ENCODE measurements around the gene ATP8A2.
A peak's percentile ranks its signal among the peaks of the same experiment; 100 is the strongest.
"Not testable (repeated sequence)": the region's sequence is repeated elsewhere in the genome, so short reads cannot be mapped to it uniquely, and the experiment has no call there.

Gene ATP8A2

DNA sequence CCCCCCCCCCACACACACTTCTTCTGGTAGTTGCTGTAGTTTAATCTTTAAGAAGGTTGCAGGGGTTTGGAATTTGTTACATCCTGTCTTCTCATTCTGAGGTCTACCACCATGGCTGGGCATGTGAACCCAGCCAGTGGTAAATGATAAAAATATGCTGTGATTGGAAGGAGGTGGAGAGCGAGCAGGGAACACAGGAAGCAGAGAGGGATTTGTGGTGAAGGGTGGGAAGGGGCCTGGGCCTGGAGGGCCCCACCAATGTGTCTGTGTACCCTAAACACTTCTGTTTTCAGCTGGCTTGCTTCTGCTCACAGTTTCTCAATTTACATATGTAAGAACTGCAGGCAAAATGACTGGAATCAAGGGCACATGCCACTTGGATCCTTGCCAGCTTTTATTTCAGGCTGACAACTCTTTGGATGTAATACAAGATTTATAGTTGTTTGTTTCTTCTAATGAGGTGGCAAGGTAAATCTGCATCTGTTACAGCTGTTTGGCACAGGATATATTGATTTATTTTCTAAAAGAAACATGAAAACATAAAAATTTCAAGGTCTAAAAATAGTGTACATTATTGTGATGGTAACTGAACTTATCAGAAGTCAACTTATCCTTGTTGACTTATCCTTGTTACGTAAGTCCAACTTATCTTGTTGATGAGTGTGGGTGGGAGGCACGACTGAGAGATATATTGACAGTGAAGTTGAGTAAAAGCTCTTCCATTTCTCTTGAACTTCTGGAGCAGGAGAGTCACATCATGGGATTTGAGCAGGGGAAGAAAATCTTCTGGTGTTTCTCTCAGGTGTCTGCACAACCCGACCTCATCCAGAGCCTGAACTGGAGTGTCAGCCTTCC is 366.8 kb downstream of the ATP8A2 start:
- peak; percentile 1 to 5 for DNase-seq

DNA sequence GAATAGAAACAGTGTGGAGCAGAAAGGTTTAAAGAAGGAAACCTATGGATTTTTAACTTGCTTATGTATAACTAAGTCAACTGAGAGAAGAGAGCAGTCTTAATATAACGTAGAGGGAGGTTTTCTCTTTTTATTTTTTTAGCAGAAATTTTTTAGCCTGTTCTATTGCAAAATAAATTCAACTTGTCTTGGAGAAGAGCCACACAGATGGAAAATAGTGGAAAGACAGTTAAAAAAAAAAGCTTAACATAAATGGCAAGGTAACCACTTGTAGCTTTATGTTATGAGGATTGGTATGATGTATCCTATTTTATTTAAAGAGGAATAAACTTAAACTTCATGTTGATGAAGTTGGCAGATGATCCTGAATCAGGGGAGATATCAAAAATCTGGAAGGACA is 367.6 kb downstream of the ATP8A2 start:
- no peak for DNase-seq

DNA sequence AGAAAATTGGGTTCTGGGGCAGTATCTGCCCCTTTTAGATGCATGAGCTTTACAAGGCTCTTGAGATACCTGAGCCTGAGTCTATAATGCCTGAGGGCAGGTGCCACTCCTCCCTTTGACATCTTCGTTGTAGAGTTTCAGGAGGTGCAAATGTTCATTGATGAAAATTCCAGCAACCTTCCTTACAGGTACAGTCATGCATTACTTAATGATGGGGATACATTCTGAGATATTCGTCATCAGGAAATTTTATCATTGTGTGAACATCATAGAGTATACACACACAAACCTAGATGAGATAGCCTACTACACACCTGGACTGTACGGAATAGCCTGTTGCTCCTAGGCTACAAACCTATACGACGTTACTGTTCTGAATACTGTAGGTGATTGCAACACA is 370.0 kb downstream of the ATP8A2 start:
- DNase-seq: no peak

DNA sequence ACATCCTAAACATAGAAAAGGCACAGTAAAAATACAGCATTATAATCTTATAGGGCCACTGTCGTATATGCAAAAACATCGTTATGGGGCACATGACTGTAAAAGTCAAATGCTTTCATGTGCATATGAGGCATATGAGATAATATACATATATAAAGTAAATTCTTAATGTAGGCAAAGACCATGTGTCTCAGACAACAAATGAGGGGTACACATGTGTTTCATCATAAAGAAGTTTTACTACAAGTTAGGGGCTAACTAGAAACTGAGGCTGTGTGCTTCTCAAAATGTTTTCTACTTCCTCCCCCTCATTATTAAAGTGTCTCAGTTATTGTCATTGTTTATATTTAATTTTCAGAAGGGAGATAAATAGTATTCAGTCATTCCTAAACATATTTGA is 370.4 kb downstream of the ATP8A2 start:
- DNase-seq: no peak

DNA sequence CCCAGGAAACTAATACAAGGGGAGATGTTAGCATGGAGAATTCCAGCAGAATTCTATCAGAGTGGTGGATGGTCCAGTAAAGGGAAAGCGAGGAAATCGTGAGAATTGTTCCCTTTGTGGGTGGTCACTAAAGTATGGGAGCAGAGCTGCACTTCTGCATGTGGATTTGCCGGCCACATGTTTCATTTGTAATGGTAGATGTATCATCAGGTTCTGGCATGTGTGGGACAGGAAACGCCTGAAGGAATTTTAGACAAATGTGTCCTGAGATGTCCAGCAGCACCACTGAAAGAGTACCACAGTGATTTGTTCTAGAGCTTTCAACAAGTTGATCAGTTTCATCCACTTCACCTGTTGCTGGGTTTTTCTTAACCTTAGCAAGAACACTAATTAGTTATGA is 371.6 kb downstream of the ATP8A2 start:
- DNase-seq: no peak

DNA sequence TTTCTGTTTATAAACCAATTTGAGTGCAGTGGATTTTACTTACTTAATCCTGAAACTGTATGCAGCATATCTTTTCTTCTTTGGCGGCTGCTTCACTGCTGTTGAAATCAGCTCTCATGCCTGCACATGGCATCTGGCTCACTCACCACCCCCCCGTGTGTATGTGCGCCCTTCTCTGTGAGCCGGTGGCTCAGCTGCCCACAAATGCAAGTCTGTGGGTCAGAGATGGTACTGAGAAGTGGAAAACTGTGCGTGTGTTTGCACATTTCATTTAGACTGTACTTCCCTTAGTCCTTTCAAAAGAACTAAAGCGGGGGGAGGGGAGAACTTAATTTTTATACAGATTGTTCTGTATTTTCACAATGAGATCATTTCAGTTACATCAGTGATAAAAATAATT is 372.4 kb downstream of the ATP8A2 start:
- no peak for DNase-seq

DNA sequence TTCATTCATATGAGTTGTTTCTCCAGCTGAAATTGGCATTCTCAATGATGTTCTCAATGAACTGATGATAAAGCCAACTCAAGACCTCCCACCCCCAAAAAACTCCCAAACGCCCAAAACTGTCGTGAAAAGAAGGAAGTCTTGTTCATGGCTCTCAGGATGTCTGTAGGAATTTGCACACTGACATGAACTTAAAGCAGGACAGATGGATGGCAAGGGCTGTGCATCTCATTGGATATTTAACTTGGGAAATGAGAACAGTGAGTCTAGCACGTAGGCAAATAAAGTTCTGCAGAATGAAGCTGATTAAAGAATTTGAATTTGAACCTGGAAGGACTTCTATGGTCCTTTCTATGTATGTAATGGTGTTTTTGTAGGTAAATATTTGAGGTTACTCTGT is 374.4 kb downstream of the ATP8A2 start:
- no peak for DNase-seq

DNA sequence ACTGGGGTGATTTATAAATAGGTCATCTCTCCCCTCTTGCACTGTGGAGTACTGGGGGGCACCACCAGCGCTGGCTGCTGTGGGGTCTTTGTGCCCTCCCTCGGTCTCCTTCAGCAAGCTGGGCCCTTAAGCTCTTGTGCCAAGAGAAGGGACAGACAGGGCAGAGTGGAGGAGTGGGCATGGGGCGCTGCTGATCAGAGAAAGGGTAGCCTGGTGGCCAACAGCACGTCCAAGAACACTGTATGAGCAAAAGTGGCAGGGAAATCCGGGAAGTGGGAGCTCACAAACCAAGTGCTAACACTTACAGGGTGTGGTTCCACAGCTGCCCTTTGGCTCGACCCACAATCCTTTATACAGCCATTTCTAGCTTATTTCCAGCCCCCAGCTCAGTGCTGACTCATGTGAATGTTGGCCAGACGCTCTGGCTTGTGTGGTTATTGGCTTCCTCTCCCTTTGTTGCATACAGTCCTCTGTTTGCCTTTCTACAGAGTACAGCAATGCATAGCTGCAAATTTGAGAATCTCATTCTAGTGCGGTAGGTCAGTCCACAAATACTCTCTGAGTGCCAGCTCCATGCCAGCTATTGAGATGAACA is 381.3 kb downstream of the ATP8A2 start:
- peak; percentile 12 to 20 for DNase-seq

DNA sequence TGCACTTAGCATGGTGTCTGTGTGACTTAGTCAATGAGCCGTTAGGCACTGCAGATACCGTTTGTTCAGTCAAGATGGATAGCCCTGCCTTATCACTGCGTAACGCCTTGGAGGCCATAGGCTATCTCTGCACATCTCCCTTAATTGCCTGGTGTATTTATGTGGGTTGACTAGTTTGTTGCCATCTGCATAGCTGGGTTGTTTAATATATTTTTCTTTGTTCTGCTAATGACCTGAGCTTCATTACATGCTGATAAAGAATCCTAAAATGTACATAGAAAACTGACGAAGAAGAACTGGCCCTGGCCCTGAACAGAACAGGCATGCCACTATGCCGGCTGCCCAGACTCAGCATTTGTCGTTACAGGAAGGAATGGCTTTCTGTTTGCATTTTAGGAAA is 382.2 kb downstream of the ATP8A2 start:
- DNase-seq: no peak

DNA sequence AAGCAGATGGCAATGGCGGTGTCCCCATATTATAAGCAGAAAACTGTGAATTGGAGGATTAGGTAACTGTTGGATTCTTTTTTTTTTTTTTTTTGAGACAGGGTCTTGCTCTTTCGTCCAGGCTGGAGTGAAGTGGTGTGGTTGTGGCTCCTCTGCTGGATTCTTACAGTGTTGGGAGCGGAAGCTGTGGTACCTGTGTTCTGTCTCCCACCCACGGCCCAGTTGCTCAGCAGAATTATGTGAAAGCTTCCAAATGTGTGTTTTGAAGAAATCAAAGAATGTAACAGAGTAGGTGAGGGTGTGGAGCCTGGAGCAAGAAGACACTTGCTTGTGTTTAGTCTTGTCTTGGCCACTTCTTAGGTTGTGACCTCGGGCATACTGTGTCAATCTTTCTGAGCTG is 384.5 kb downstream of the ATP8A2 start:
- DNase-seq: no peak

DNA sequence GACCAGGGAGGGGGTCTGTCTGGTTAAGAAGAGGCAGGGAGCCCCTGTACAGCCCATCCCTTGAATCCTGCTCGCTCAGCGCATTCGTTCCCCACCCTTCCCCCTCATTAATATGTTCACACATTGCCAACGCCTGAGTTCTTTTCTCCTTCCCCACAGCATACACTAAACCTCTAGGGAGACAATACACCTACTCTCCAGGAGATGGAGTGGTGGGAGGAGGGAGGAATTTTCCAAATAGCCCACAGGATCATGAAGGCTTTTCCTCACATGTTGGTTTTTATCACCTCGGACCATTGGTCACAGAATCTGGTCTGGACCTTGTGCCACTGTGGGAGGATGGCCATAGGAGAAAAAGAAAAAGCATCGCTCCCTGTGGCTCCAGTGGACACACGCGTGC is 385.1 kb downstream of the ATP8A2 start:
- DNase-seq: no peak

DNA sequence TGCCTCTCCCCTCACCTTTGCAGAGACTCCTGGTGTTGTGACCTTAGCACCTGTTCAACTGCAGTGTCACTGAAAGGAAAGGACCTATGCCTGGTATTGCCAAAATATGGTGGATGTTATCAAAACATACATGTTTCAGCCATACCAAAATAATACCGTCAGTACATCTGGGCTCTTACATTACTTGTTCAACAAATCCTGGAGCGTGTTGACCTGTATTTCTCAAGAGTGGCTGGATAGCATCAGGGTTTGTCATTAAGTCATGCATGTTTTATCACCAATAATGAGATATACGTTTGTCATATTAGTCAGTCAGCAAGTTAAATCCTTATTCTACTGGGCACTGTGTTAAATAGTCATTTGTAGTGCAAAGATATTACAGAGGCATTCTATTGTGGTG is 389.3 kb downstream of the ATP8A2 start:
- no peak for DNase-seq

DNA sequence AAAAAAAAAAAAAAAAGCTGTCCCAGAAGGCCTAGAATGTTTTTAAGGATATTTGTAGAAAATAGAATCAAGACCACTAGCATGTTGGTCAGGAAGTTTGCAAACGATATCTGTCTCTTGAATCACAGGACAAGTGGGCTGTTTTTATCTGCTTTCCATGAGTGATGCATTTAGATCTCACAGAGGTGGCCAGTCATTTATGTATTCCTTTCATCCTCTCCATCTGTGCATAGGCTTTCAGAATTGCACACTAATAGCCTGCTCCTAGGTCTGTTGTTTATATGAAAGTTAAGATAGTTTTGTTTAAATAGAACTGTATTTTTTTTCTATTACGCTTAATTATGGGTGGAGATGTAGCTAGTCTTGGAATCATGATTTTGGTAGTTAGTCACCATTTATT is 390.5 kb downstream of the ATP8A2 start:
- DNase-seq: no peak

DNA sequence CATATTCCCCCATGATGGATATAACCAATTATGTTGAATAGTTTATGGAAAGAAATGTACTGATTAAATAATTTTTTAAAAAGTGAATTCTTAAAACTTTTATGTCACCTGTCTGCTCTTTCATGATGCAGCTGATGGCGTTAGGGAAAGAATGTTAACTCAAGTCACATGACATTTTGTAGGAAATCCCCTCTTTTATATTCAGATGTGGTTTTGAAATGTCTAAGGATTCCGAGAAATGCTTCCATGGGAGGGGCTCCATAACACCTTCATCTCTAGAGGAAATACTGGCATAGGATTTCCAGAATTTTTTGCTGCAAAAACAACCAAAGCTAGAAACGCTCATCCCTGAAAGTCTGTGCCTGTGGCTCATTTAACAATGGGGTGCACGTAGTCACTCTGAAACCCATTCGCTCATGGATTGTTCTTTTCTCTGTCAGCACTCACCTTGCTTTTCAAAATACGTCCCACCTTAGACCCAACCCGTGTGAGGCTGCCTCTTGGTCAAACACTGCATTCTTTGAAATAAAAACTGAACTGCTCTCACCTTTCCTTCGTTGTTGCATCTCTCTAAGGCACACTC is 391.1 kb downstream of the ATP8A2 start:
- DNase-seq: no peak

DNA sequence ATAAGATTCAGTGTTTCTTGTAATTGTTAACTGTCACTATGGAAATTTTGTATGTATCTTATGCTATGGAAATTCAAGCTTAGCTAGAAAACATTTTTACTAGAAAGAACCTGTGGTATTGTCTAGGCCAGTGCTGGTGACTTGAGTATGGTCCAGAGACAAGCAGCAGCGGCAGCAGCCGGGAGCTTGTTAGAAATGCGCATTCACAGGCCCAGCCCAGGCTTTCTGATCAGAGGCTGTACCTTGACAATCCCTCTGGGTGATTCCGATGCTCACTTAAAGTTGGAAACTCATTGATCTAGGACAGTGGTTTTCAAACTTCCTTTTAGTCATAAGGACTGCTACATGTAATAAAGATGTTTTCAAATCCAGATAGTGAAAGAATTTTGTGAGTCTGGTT is 392.6 kb downstream of the ATP8A2 start:
- DNase-seq: no peak

DNA sequence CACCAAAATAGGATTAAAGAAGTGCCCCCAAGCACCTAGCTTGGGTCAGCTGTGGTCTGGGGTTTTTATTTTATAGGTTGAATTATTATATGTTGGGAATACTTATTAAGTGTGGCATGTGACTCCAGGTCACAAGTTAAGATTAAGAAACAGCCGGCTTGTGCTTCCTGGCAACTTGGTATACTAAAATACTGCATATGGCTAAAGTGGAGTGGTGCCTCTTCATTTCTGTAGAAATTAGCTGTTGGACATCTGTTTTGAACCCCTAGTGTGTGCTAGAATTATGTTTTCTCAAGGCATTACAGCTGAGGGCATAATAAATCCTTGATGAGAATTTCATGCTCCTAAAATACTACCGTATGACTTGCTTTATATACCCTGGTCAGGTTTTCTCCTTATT is 393.5 kb downstream of the ATP8A2 start:
- DNase-seq: no peak

DNA sequence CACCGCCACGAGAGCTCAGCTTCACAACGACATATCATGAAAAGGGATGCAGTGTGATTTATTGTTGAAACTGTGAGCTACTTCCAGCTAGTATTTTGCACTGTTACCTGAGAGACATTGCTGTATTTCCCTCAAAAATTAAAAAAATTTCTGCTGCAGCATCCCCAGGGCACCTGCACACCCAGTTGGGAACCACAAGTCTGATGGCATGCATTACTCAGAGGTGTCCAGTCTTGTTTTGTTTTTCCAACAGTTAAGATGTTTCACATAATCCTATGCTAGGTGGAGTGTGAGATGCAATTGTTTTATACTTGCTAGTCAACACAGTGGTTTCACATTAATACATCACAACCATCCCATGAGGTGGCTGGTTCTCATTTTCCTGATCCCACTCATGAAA is 394.8 kb downstream of the ATP8A2 start:
- no peak for DNase-seq

DNA sequence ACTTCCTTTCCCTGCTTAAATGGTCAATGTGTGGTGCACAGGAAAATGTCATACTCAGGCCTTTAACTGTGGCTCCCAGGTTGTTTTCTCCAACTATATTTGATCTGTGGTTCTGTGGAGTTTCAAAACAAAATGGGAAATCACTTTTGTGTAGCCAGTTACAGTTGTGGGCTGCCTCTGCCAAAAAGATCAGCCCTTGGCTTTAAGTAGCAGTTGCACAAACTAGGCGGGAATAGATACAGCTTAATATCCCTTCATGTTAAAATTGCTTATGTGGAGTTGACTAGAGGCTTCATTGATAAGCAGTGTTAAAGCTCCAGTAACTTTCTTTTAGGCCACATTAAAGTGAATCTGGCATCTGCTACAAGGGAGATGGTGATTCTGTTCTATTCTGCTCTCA is 395.2 kb downstream of the ATP8A2 start:
- DNase-seq: no peak

DNA sequence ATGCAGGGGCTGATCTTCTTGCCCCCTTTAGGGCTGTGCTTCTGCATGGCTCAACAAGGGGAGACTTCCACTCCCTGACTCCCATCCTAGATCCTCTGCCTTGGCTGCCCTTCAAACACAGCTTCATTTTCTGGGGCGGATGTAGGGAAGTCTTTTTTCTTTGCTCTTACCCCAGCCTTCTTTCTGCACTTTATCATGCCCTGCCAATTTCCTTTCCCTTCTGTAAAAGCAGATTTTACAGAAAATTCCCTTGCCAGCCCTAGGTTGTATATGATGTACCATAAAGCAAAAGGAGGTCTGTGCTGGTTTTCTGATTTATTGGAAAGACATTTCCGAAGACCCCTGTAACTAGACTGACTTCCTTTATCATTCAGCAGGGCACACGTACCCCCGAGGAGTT is 396.6 kb downstream of the ATP8A2 start:
- no peak for DNase-seq

DNA sequence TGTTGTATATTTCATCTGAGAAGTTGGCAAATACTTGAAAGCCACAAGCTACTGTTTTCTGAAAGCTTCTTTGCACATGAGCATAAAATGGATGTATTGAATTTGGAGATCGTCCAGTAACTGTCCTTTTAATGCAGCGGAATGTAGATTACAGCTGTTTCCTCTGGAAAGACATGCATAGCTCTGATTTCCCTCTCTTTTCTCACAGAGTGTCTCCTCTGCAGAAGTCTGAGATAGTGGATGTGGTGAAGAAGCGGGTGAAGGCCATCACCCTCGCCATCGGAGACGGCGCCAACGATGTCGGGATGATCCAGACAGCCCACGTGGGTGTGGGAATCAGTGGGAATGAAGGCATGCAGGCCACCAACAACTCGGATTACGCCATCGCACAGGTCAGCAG is 397.1 kb downstream of the ATP8A2 start:
- DNase-seq: no peak

DNA sequence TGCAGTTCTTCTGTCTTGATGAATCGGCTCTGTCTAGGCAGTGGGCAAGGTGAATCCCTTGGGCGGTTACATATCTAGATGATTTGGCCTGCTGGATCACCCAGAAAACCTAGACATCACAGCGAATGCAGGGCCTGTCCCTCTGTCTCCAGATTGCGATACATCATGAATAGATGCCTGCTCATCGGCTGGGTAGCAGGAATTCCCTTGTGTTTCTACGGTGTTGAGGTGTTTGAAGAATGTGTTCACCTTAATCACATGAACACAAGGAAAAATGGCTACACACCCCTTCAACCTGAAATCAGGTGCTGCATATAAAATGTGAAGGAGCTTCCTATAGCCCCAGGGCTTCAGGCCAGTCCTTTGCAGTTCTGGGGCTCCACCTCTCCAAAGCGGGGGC is 398.8 kb downstream of the ATP8A2 start:
- DNase-seq: no peak

DNA sequence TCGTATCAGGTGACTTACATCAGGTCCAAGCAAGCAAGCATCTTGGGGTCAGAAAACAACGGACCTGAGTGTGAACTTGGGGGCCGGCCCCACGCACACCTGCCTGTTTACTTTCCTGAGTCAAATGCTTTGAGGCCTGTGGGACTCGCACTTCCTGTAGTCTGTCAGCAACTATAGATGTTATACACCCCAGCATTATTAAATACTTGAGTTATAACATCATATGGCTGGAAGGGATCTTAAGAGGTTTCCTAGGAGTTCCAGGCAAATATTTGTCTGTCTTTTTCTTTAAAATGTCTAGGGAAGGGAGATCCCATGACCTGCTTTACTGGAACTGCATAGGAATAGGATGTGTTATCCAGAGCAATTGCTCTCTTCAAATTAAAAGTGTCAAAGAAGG is 399.4 kb downstream of the ATP8A2 start:
- DNase-seq: no peak

DNA sequence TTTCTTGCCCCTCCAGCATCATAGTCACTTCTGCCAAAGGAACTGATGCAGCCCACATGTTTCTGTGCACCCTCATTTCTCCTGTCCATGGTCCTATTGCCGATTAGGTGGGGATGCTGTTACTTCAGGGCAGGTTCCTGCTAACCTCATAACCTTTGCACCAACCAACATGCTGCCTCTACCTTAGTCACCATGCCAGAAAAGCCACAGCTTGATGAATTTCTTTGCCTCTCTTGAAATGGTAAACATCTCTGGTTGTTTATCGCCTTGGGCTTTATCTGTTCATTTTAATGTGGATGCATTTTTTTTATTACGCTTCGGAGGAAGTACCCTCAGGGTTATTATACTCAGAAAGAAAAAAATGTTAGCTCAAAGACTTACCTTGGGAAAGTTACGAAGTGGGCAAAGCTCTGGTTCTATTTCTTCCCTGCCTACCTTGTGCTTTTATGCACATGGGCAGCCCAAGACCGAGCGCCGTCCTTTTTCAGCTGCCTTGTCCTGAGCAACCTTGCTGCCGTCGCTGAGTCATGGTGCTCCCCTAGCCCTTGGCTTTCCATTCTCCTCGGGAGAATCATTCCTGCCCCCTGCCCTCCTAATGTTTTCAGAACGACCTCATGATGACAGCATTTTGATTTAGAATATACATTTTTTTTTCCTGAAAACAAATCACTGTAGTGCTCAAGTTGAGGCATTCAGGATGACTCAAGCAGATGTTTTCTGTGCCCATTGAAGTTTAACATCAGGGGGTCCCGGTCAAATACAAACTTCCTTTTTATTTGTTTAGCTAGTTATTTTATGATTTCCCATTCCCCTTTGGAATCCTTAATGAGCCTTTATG is 400.1 kb downstream of the ATP8A2 start:
- DNase-seq: no peak

DNA sequence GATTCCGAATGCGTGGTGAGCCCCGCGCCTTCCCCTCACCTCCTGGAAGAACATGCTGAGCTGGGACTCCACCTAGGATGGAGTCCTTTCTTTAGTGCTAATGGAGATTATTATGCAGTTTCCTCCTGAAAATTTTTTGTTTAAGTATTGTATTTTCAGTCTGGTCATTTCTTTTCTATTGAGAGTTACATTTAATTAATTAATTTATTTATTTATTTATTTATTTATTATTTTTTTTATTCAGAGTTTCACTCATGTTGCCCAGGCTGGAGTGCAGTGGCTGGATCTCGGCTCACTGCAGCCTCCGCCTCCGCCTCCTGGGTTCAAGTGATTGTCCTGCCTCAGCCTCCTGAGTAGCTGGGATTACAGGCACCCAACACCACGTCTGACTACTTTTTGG is 400.8 kb downstream of the ATP8A2 start:
- DNase-seq: not testable (repeated sequence)
